ENCODE results near the gene CYTH2. TPM values are rescaled to one million over a fixed set of nuclear protein-coding genes. Genes with fewer than 3 reads are reported as not detected.
"Not testable (repeated sequence)": the region's sequence is repeated elsewhere in the genome, so short reads cannot be mapped to it uniquely, and the experiment has no call there.

Gene CYTH2
- total RNA-seq, 2 experiments from 2014 or later = 43.2 to 50.7 TPM

- ChIA-PET CTCF (interaction anchor here (1.5 kb wide), 1 partner anchor 11 kb away, joined by 6 read pairs; no protein-coding TSS in a partner anchor), POLR2A (no interaction called here)
- Mint-ChIP-seq H3K27ac (peak overlapping the region; percentile 6), H3K4me1 (peaks cover 8% of the 10 kb centered on the region), H3K27me3 (no peaks in the 10 kb centered on the region), H3K9me3 (no peaks in the 10 kb centered on the region), H3K4me3 (no peak overlapping the region), H3K36me3 (ENCODE audit: low read depth) (no peaks in the 10 kb centered on the region)
- no peak for DNase-seq
Measured at GRCh38 chr19:48516536-48516935, 47.4 kb downstream of the CYTH2 start.

- ChIA-PET CTCF (interaction anchor here (1.1 kb wide), 1 partner anchor 71 kb away, joined by 3 read pairs; no protein-coding TSS in a partner anchor), POLR2A (no interaction called here)
- Mint-ChIP-seq H3K4me1 (peaks cover 6% of the 10 kb centered on the region), H3K9me3 (no peaks in the 10 kb centered on the region), H3K27ac (no peak overlapping the region), H3K4me3 (no peak overlapping the region), H3K27me3 (no peaks in the 10 kb centered on the region), H3K36me3 (ENCODE audit: low read depth) (no peaks in the 10 kb centered on the region)
- no peak for DNase-seq
Measured at GRCh38 chr19:48518207-48518606, 49.0 kb downstream of the CYTH2 start.

- CTCF ChIA-PET = interaction anchor here (1.3 kb wide), 1 partner anchor 70 kb away, joined by 8 read pairs; no protein-coding TSS in a partner anchor
- DNase-seq; H3K27me3 Mint-ChIP-seq; POLR2A ChIA-PET; H3K4me3 Mint-ChIP-seq; H3K4me1 Mint-ChIP-seq; H3K9me3 Mint-ChIP-seq; H3K27ac Mint-ChIP-seq; H3K36me3 Mint-ChIP-seq (ENCODE audit: low read depth): not testable (repeated sequence)
Measured at GRCh38 chr19:48519426-48519825, 50.3 kb downstream of the CYTH2 start.

GRCh38 chr19:48520134-48520533 lies 51.0 kb downstream of the CYTH2 start:
- no peaks in the 10 kb centered on the region for H3K36me3 Mint-ChIP-seq (ENCODE audit: low read depth)
- POLR2A ChIA-PET = no interaction called here

GRCh38 chr19:48524221-48524620 lies 55.1 kb downstream of the CYTH2 start:
- H3K27me3 Mint-ChIP-seq = no peaks in the 10 kb centered on the region
- DNase-seq = no peak
- no peaks in the 10 kb centered on the region for H3K4me1 Mint-ChIP-seq
- POLR2A ChIA-PET = no interaction called here
- H3K36me3 Mint-ChIP-seq (ENCODE audit: low read depth) = peaks cover 5% of the 10 kb centered on the region
- CTCF ChIA-PET = interaction anchor here (1.2 kb wide), 1 partner anchor 14 kb away, joined by 4 read pairs; no protein-coding TSS in a partner anchor
- H3K4me3 Mint-ChIP-seq = no peak overlapping the region
- no peak overlapping the region for H3K27ac Mint-ChIP-seq
- peaks cover 25% of the 10 kb centered on the region for H3K9me3 Mint-ChIP-seq

More at GRCh38 chr19:48520134-48520533, 51.0 kb downstream of the CYTH2 start:
- Mint-ChIP-seq H3K27me3 (no peaks in the 10 kb centered on the region), H3K4me1 (no peaks in the 10 kb centered on the region), H3K9me3 (peaks cover 5% of the 10 kb centered on the region), H3K4me3 (no peak overlapping the region), H3K27ac (no peak overlapping the region)
- DNase-seq = no peak
- CTCF ChIA-PET = interaction anchor here (0.6 to 1.3 kb wide), 3 partner anchors 14 to 69 kb away, joined by 3 to 8 read pairs (median 4); no protein-coding TSS in a partner anchor

- Mint-ChIP-seq H3K9me3 (peaks cover 27% of the 10 kb centered on the region), H3K27me3 (no peaks in the 10 kb centered on the region), H3K36me3 (ENCODE audit: low read depth) (peaks cover 5% of the 10 kb centered on the region), H3K4me3 (no peak overlapping the region), H3K4me1 (no peaks in the 10 kb centered on the region), H3K27ac (no peak overlapping the region)
- DNase-seq = no peak
- CTCF ChIA-PET = interaction anchor here (1.2 kb wide), 1 partner anchor 14 kb away, joined by 4 read pairs; no protein-coding TSS in a partner anchor
- POLR2A ChIA-PET = interaction anchor here (0.6 kb wide), 1 partner anchor 203 kb away, joined by 4 read pairs; no protein-coding TSS in a partner anchor
Measured at GRCh38 chr19:48524732-48525131, 55.6 kb downstream of the CYTH2 start.

- ChIA-PET POLR2A (no interaction called here), CTCF (interaction anchor here (1.0 kb wide), 1 partner anchor 44 kb away, joined by 3 read pairs; no protein-coding TSS in a partner anchor)
- Mint-ChIP-seq H3K9me3 (peaks cover 24% of the 10 kb centered on the region), H3K4me3 (no peak overlapping the region), H3K36me3 (ENCODE audit: low read depth) (peaks cover 5% of the 10 kb centered on the region), H3K27ac (no peak overlapping the region), H3K4me1 (no peaks in the 10 kb centered on the region), H3K27me3 (no peaks in the 10 kb centered on the region)
- no peak for DNase-seq
Measured at GRCh38 chr19:48529156-48529555, 60.0 kb downstream of the CYTH2 start.

- H3K4me1 Mint-ChIP-seq = no peaks in the 10 kb centered on the region
- ChIA-PET CTCF (interaction anchor here (1.0 to 1.1 kb wide), 2 partner anchors 43 to 58 kb away, joined by 3 read pairs; no protein-coding TSS in a partner anchor), POLR2A (no interaction called here)
- no peaks in the 10 kb centered on the region for H3K27me3 Mint-ChIP-seq
- H3K36me3 Mint-ChIP-seq (ENCODE audit: low read depth) = peaks cover 5% of the 10 kb centered on the region
- DNase-seq = no peak
- no peak overlapping the region for H3K27ac Mint-ChIP-seq
- no peak overlapping the region for H3K4me3 Mint-ChIP-seq
- H3K9me3 Mint-ChIP-seq = peaks cover 22% of the 10 kb centered on the region
Measured at GRCh38 chr19:48530066-48530720, 61.0 kb downstream of the CYTH2 start.

GRCh38 chr19:48530770-48531169 lies 61.6 kb downstream of the CYTH2 start:
- H3K27me3 Mint-ChIP-seq = no peaks in the 10 kb centered on the region
- CTCF ChIA-PET = interaction anchor here (1.1 kb wide), 1 partner anchor 58 kb away, joined by 3 read pairs; no protein-coding TSS in a partner anchor

More at GRCh38 chr19:48530770-48531169, 61.6 kb downstream of the CYTH2 start:
- Mint-ChIP-seq H3K4me1 (no peaks in the 10 kb centered on the region), H3K27ac (no peak overlapping the region), H3K36me3 (ENCODE audit: low read depth) (peaks cover 5% of the 10 kb centered on the region), H3K4me3 (no peak overlapping the region), H3K9me3 (peaks cover 22% of the 10 kb centered on the region)
- POLR2A ChIA-PET = no interaction called here
- no peak for DNase-seq

Other genes with a start within 250 kb of the CYTH2 start
- 100 to 1,000 TPM; 174 to 189 TPM for gene CARD8, start 213.5 kb upstream of the CYTH2 start, total RNA-seq
- not detected for gene ZNF114, start 199.3 kb upstream of the CYTH2 start, total RNA-seq
- 100 to 1,000 TPM; 444 to 544 TPM for gene EMP3, start 143.8 kb upstream of the CYTH2 start, total RNA-seq
- 10 to 100 TPM; 19.0 to 21.7 TPM for gene TMEM143, start 105.4 kb upstream of the CYTH2 start, total RNA-seq
- gene SYNGR4, start 105.0 kb upstream of the CYTH2 start, total RNA-seq = not detected
- gene KDELR1, start 77.8 kb upstream of the CYTH2 start, total RNA-seq = 10 to 100 TPM; 69.6 to 81.6 TPM
- gene GRIN2D, start 75.7 kb upstream of the CYTH2 start, total RNA-seq = under 1 TPM; 0.04 to 0.20 TPM
- gene GRWD1, start 23.4 kb upstream of the CYTH2 start, total RNA-seq = 10 to 100 TPM; 31.0 to 35.2 TPM
- gene KCNJ14, start 13.8 kb upstream of the CYTH2 start, total RNA-seq = 1 to 10 TPM in 1 of 2 experiments, under 1 TPM in 1; 0.87 to 1.0 TPM
- gene LMTK3, start 42.5 kb downstream of the CYTH2 start, total RNA-seq = 1 to 10 TPM; 3.7 to 5.1 TPM
- gene SULT2B1, start 82.8 kb downstream of the CYTH2 start, total RNA-seq = under 1 TPM; 0.21 to 0.30 TPM
- not detected for gene SPACA4, start 137.4 kb downstream of the CYTH2 start, total RNA-seq
- gene FAM83E, start 145.7 kb downstream of the CYTH2 start, total RNA-seq = 1 to 10 TPM; 2.5 TPM
- 1,000 to 10,000 TPM; 1,477 to 1,601 TPM for gene RPL18, start 149.8 kb downstream of the CYTH2 start, total RNA-seq
- 10 to 100 TPM; 28.2 to 33.6 TPM for gene SPHK2, start 150.1 kb downstream of the CYTH2 start, total RNA-seq
- 10 to 100 TPM; 24.1 to 25.8 TPM for gene DBP, start 168.0 kb downstream of the CYTH2 start, total RNA-seq
- 10 to 100 TPM; 10.1 to 10.8 TPM for gene CA11, start 176.8 kb downstream of the CYTH2 start, total RNA-seq
- 1 to 10 TPM; 1.0 to 1.4 TPM for gene NTN5, start 203.6 kb downstream of the CYTH2 start, total RNA-seq
- not detected for gene FUT2, start 226.6 kb downstream of the CYTH2 start, total RNA-seq